HS-27A (cell line): ENCODE results near the gene MAP6.

Experiments
- DNase-seq: peaks from one replicate; pipeline ENCODE4 v3.0.0-alpha.2; 2012; ENCODE audit warnings: low read depth, missing footprints

MAP6 gene

GRCh38 chr11:75549370-75549958 is 119.4 kb downstream of the MAP6 start:
- DNase-seq: no peak

DNA sequence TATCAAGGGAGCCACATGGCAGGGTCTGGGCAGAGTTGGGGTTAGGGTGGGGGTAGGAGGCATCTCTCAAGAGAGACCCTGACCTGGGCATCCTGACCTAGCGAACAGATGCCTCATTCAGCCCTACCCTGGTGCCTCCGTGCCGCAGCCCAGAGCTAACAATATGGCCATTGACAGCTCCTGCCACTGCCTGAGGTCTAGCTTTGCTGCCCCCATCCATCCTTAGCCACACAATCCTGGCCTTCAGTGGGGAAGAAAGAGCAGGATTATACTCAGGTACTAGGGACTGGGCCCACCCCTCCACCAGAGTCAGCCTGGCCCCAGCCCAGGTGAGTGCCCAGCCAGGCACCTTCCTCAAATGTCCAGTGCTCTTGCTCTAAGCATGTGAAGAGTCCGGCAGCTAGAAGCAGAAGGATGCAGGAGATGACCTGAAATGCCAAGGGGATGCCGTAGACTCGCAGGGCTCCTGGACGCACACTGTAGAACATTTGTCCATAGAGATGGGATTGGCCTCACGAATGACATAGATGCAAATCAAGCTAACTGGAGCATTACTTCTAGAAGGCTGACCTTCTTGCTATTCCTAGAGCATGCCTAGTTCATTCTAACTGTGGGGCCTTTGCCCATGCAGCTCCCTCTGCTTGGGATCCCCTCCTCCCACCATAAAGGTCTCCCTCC is 120.1 kb downstream of the MAP6 start:
- DNase-seq: no peak

GRCh38 chr11:75547617-75548058 is 121.2 kb downstream of the MAP6 start:
- DNase-seq: peak; percentile 51

DNA sequence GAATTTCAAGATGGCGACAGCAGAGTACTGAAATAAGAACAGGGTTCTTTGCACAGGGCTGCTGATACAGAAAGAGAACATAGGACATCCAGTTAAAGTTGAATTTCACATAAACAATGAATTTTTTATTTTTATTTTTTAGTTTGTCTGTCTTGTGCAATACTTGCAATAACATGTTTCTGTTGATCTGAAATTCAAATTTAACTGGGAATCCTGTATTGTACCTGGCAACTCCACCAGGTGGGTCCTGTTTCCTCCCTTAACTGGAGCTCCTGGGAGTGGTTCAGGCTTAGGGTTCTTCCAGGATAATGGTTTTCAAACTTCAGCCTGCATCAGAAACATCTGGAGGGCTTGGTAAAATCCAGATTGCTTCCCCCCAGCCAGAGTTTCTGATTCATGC is 121.7 kb downstream of the MAP6 start:
- no peak for DNase-seq

- DNase-seq: no peak
Observed at GRCh38 chr11:75543806-75544205, 125.0 kb downstream of the MAP6 start.

GRCh38 chr11:75542088-75542438 is 126.8 kb downstream of the MAP6 start:
- no peak for DNase-seq

- DNase-seq: no peak
Observed at GRCh38 chr11:75541193-75542087, 127.4 kb downstream of the MAP6 start.

DNA sequence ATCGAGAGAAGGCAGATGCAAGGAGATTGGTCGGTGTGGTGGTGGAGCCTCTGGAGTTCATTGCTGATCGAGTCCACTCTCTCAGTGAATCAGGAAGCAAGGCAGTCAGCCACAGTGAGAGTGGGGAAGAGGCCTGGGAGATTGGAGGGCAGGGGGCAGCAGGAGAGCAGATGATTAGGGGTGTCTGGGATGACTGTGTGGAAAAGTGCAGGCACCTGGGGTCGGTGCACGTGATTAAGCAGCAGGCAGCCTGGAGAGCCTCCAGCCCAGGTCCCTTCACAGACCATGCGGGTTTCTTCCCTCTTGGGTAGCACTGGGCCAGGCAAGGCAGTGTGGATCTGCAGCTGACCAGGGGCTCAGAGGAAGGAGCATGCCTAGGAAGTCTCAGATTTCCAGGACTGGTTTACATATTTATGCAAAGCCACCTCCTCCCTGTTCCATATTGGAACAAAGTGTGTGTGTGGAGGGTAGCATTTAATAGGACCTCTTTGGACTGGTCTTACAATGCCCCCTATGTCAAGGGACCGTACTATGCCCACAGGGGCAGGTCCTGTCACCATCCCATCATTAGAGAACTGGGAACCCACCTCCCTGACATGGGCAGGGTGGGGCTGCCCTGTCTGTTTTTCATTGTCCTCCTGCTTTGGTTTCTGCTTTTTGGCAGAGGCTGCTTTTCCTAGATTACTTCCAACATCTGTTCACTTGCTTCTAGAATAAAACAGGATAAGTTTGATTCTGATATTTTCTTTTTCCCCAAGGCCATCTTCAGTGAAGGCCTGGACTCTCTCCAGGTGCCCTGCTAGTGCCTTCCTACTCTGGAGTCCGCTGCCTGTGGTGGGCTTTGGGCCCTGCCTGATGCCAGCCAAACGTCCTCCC is 129.1 kb downstream of the MAP6 start:
- no peak for DNase-seq

DNA sequence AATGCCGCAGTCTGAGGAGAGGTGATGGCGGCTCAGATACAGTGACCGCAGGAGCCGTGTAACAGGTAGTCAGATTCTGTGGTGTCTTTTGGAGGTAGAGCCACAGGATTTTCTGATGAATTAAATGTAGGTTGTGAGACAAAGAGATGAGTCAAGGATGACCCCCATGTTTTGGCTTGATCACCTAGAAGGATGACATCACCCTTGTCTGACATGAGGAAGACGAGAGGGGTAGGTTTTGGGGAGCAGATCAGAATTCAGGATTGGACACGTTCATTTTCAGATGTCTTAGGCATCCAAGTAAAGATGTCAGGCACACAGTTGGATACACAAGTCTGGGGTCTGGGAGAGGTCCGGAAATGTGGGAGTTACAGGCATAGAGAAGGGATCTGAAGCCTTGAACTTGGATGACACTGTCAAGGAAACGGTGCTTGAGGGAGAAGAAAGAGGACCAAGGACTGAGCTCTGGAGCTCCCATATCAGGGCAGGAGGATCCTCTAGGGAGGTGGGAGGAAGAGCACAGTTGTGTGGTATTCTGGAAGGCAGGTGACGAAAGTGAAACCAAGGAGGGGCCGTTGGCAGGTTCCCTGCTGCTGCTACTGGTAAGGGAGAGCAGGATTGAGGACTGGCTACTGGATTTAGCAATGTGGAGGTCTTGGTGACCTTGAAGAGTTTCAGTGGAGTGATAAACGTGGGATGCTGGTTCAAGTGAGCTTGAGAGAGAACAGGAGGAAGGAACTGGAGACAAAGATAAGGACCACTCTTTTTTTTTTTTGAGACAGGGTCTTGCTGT is 130.5 kb downstream of the MAP6 start:
- no peak for DNase-seq

DNA sequence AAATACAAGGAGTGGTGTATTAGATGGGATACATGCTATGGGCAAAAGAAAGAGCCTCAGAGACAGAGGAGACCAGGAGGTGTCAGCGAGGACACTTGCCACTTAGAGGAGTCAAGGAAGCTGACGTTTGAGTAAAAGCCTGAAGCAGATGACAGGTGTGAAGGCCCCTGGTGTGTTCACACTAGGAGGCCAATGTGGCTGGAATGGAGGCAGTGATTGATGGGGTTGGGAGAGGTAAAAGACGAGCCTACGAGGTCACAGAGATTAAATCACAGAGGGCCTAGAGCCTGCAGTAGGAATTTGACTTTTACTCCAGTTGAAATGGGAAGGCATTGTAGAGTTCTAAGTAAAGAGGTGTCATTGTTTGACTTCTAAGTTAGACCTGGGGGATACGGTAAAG is 131.1 kb downstream of the MAP6 start:
- no peak for DNase-seq
